GM19099 (cell line): Measurements from ENCODE around the gene FAM83E.

ENCODE experiments used
- POLR2A ChIP-seq: IDR thresholded peaks from 3 replicates; pipeline ENCODE4 v1.6.1; 2011; ENCODE audit warnings: low read depth; ENCODE audit not compliant: insufficient read length; ENCODE audit errors: extremely low read depth

The FAM83E gene

DNA sequence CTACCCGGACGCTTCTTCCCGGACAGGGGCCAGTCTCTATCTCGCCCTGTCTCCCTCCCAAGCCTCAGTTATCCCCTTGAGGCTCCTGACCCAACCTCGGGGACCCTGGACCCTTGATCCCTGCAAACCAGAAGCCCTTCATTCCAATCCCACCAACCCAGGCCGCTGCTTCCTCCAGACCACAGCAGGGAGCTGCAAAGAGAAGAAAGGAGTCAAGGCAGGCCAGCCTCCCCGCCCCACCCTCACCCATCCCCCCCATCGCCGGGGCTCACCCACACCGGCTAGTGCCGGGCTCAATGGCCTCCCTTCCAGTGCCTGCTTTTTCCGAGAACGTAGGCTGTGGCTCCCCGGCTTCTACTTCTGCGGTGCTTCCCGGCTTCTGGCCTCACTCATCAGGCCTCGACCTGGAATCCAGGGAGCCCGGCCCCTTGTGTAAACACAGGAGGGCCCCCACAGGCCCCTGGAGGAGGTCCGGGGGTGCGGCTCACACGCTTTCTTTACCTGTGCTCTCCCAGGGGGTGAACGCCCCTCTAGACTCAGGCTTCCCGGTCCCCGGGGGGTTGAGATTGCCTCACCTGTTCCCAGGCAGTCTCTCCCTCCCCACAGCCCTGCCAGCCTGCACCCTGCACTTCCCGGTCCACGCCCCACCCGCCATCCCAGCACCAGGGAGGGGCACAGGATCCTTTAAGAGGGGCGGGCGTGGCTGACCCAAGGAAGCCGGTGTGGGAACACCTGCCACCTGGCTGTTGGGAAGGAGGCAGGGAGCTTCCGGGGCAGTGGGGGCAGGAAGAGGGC is at the start of gene FAM83E:
FAM83E (minus strand) TSS at position 641 of the 795 bp plus-strand sequence. CDS start 1,704 bp downstream, outside the sequence.
- no peak for TF ChIP-seq POLR2A

DNA sequence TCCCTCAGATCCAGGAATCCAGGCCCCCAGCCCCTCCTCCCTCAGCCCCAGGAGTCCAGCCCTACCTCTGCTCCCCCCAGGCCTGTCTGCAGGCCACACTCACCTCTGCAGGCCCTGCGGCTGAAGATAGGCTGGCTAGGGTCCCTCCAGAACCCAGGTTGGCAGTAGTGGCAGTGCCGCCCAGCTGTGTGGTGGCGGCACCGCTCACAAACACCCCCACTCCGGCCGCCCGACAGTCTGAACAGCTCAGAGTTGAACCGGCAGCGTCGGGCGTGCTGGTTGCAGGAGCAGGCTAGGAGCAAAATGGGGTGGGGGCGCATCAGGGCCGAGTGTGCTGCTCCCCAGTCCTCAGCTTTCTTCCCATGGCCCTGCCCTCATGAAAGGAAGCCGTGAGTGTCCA is 49.6 kb upstream of the FAM83E start:
- TF ChIP-seq POLR2A: no peak

DNA sequence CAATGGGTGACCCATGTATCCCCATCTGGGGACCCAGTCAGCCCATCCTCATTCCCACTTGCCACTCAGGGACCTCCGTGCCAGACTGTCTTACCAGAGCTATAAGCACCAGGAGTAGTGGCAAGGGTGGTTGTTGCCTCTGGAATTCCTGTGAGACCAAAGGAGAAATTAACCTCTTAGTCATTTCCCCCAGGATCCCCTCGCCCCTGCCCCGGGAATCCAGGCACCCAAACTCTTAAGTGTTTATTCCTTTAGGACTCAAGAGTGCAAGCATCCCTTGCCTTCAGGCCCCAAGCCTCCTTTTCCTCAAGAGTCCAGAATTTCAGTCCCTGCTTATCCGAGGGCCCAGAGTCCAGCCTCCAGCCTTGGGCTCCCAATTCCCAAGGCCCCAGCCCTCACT is 48.8 kb upstream of the FAM83E start:
- TF ChIP-seq POLR2A: no peak

DNA sequence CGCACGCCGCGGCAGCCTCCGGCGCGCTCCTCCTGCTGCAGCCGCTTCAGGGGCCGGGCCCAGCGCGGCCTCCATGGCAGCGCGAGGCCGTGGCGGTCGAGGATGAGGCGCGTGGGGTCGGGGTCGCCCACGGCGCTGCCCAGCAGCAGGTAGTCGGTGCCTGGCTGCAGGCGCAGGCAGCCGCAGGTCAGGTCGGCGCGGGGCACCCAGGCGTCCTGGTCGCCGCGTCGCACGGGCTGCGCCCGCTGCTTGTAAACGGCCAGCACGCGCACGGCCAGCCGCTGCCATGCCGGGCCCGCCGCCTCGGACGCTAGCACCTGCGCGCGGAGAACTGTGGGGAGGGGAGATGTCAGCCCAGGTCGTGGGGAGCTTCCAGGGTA is 46.8 kb upstream of the FAM83E start:
- TF ChIP-seq POLR2A: no peak

DNA sequence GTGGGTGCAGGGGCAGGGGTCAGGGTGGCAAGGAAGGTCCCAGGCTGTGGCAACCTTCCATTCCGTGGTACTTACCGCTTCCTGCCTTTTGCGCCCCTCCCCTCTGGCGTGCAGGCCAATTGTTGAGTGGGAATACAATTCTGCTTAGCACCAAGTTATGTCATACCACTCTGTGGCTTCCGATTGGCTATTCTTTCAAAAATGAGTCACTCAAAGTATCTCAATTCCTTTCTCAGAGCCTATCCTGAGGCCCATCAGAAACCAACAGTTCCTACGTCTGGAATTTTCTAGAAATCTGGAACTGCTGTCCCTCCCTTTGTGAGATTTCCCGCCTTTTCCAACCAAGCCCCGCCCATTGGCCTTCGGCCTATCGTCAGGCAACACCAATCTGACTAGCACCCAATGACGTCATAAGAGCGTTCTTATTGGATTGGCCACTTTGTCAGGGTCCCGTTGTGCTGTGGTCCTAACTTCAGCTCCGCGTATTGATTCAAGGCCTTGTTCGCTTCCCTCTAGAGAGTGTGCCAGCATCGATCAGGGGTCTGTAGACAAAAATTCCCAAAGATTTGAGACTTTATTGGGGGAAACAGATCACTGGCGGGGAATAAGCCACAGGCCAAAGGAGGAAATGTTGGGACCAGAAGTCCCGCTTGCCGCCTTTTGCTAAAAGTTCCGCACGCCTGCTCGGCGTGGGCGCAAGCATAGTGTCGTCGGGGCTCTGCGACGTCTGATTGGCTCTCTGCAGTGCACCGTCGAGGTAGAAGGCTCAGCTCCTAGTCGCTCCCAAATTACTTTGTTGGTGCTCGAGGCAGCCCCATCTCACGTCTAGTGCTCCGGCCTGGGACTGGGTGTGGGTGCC is 46.2 kb upstream of the FAM83E start:
- no peak for TF ChIP-seq POLR2A

DNA sequence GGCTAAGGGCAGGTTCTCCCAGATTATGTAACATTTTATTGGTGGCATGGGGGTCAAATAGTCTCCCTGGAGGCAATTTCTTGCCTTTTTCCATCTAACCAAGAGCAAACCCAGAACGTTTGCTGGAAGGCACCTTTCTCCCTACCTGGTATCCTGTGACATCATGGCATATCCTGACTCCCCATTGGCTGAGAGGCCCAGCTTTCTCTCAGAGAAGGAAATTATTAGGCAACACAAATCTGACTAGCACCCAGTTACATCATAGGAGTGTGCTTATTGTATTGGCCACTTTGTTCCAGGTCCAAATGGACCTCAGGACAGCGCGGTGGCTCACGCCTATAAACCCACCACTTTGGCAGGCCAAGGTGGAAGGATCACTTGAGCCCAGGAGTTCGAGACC is 44.9 kb upstream of the FAM83E start:
- no peak for TF ChIP-seq POLR2A

DNA sequence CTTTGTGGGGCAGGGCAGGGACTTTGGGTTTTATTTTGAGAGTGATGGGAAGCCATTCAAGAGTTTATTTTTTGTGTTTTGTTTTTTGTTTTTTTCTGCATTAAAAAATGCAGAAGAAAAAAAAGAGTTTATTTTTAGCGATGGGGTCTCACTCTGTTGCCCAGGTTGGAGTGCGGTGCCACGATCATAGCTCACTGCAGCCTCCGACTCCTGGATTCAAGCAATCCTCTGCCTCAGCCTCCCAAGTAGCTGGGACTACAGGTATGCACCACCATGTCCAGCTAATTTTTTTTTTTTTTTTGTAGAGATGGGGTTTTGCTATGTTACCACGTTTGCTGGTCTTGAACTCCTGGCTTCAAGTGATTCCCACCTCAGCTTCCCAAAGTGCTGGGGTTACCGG is 43.6 kb upstream of the FAM83E start:
- no peak for TF ChIP-seq POLR2A

DNA sequence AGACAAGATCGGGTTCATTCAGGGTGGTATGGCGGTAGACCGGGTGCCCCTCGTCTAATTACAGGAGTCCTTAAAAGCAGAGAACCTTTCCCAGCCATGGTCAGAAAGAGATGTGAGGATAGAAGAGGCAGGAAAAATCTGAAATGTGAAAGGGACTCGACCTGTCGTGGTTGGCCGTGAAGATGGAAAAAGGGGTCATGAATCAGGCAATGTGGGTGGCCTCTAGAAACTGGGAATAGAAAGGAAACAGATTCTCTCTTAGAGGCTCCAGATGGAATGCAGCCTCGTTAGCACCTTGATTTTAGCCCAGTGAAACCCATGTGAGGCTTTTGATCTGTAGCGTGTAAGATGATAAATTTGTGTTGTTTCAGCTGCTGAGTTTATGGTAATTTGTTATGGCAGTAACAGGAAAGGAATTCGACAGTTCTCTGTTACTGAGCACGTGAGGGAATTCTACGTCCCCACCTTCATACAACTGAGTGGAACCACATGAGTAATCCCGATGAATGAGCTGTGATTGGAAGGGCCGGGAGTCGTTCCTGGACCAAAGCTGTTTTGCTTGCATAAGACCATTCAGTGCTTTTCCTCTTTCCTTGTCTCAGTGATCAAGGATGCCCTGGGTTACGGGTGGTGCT is 42.1 kb upstream of the FAM83E start:
- no peak for TF ChIP-seq POLR2A

DNA sequence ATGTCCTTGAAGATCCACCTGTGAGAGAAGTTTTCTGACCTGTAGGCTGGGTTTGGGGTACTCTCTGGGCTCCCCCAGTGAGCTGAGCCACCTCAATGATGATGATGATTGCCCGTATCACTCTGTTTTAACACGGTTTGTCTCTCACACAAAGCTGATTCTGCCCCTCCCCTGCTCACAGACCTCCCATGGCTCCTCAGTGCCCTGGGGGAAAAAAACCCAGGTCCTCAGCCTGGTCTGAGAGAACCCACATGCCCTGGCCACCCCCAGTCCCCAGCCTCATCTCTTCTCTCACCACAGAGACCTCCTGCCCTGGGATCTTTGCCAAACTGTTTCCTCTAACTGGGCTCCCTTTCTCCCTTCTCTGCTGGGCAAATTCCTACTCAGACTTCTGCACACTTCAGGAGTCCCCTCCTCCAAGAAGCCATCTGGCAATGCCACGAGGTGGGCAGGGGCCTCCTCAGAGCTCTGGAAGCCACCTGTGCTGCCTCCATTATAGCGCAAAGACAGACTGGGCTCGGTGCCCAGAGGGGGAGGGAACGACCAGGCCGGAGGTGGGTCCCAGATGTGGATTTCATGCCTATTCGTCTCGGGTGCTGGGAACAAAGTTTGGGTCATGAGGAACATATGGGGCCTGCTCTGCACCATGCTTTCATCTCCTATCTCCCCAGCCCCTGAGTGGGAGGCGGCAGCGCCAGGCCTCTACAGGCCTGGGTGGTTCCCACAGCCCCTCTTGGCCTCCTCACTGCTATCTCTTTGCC is 39.6 kb upstream of the FAM83E start:
- TF ChIP-seq POLR2A: no peak

DNA sequence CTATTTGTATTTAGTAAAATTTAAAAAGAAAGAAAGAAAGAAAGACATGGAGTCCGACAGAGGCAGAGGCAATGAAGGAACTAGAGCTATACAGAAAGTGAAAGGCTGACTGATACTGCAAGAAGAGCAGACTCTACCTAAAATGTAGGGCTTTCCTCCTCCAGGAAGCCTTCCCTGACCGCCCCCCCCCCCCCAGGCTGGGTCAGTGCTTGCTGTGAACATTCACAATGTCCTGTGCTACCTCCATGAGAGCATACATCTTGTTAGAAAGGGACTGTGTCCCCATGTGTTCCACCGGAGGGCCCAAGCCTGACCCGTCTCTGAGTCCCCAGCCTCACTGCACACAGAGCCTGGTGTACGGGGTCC is 36.8 kb upstream of the FAM83E start:
- TF ChIP-seq POLR2A: no peak

DNA sequence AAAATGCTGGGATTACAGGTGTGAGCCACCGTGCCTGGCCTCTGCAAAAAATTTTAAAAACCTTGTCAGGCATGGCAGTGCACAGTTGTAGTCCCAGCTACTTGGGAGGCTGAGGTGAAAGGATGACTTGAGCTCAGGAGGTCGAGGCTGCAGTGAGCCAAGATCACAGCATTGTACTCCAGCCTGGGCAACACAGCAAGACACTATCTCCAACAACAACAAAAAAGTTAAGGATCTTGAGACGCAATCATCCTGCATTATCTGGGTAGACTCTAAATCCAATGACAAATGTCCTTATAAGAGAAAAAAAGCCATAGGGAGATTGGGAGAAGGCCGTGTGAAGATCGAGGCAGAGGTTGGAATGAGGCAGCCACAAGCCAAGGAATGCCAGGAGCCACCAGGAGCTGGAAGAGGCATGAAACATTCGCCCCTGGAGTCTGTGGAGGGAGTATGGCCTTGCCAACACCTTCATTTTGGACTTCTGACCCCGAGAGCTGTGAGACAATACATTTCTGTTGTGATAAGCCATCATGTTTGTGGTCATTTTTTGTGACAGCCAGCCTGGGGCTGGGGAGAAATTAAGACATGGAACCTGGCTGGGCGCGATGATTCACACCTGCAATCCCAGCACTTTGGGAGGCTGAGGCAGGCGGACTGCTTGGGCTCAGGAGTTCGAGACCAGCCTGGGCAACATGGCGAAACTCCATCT is 36.3 kb upstream of the FAM83E start:
- TF ChIP-seq POLR2A: no peak

DNA sequence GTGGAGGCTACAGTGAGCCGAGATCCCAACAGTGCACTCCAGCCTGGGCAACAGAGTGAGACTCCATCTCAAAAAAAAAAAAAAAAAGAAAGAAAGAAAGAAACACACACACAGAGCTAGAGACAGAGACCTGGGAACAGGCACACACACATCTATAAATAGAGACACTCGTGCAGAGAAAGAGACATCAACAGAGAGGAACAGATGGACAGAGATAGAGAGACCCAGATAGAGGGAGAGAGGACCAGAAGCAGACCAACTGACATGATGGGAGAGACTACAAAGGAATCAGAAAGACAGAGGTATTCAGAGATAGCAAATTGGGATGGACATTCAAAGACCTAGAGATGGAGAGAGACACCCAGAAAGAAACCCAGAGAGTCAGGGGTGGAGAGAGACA is 33.3 kb upstream of the FAM83E start:
- TF ChIP-seq POLR2A: no peak

DNA sequence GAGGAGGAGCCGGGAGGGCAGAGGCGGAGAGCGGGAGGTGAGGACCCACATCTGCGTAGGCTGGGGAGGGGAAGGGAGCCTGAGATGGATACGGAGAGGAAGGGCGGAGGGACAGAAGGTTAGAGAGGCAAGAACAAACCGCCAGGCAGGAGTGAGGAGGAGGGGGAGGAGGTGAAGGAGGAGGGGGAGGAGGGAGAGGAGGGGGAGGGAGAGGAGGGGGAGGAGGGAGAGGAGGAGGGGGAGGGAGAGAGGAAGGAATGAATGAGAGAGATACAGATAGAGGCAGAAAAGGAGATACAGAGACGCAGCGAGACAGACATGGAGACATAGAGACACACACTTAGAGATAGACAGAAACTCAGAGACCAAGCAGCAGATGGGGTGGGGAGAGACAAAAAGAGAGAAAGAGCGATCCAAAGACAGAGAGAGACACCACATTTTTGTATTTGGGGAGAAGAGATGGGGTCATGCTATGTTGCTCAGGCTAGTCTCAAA is 31.9 kb upstream of the FAM83E start:
- peak; percentile 53 for TF ChIP-seq POLR2A

DNA sequence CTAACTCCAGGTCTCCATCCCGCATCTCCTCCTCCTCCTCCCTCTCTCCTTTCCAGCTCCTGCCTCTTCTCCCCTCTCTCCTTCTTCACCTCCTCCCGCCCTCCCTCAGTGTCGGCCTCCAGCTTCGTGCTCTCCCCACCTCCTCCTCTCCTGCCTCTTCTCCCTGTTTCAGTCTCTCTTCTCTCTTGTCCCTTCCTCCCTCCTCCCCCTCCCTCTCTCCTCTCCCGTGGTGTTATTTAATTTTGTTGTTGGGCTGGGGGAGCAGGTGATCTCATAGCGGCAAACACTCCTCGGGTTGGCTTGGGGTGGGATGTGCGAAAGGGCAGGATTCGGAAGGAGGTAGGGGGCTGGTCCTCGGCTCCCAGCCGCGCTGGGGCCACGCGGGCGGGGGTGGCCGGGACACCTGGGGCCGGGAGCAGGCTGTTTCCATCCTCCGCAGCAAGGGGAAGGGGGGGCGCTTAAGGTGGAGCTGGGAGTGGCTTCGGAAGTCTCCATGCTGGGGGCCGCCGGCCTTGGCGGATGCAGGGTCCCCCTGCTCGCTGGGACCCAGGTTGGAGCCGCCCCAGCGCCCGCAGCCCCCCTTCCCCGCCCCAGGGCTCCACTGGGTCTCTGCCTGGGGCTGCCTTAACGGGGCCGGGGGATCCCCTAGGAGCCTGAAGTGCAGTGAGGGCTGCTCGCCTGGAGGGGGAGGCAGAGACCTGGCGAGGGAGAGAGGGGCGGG is 31.3 kb upstream of the FAM83E start, which contains the start of gene CA11:
CA11 (minus strand) TSS at position 187 of the 721 bp plus-strand sequence. CDS start 555 bp downstream, outside the sequence.
- TF ChIP-seq POLR2A: no peak

DNA sequence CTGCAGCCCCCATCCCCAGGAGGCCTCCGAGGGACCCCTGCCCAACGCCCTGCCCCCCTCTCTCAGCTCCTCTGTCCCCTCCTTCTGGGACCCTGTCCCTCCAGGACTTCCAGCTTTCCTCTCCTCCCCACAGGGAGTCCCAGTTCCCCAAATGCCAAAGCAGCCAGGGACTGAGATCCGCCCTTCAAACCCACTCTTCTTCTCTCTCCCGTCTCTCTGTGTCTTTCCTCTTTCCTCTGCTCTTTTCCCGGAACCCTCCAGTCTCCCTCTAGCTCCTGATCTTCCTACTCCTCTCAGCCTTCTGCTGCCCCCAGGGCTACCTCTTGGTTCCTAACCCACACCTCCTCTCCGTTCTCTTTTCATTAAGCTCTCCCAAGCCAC is 30.7 kb upstream of the FAM83E start:
- TF ChIP-seq POLR2A: no peak
